Breast epithelium (tissue), 3 donors: ENCODE results near the gene IQSEC3.

Experiments
- CTCF ChIP-seq, 3 donors: fragments of 450-650 bp; IDR thresholded peaks; one replicate each; pipeline ENCODE4 v1.5.1; 2016 to 2017; ENCODE audit warnings: antibody characterized with exemption in 3 of 3, mild to moderate bottlenecking in 3 of 3, moderate library complexity in 3 of 3
- POLR2A ChIP-seq: fragments of 450-650 bp; IDR thresholded peaks from one replicate; pipeline ENCODE4 v1.6.1; 2016; ENCODE audit warnings: antibody characterized with exemption, mild to moderate bottlenecking, moderate library complexity
- POLR2AphosphoS5 ChIP-seq, 3 donors: sonication (generic); formaldehyde crosslinking; IDR thresholded peaks; one replicate each; pipeline ENCODE4 v1.6.1; 2017; ENCODE audit warnings: antibody characterized with exemption in 3 of 3

DNA sequence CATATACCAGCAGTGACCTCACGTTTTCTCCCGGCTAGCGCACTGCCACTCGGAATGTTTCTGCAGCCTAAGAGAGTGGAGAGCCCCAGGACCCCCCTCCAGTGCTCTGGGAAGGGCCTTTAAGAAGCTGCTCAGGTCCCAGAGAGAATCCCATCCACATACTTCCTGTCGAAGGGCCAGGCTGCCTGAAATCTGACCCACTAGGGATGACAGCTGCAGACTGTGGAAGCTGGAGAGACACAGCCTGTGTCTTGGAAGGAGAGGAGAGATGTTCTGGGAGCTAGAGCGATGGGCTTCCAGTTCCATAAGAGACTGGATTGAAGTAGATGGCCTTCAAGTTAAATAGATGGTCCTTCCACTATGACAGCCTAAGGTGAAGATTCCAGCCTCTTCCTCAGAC, 54.4 kb downstream of the IQSEC3 start:
- TF ChIP-seq POLR2A (no peak), CTCF (IDR thresholded peaks at IDR 0.05) (no peak), POLR2AphosphoS5 (IDR thresholded peaks at IDR 0.05) (no peak)
